HG03469 (cell line): Measurements from ENCODE around the gene MYH6.

Experiments
- ATAC-seq: cut with Tn5 transposase; IDR thresholded peaks from one replicate; pipeline ENCODE4 v1.9.1; 2021; ENCODE audit warnings: mild to moderate bottlenecking, moderate library complexity, moderate number of reproducible peaks; ENCODE audit not compliant: unreplicated experiment

MYH6 gene

DNA sequence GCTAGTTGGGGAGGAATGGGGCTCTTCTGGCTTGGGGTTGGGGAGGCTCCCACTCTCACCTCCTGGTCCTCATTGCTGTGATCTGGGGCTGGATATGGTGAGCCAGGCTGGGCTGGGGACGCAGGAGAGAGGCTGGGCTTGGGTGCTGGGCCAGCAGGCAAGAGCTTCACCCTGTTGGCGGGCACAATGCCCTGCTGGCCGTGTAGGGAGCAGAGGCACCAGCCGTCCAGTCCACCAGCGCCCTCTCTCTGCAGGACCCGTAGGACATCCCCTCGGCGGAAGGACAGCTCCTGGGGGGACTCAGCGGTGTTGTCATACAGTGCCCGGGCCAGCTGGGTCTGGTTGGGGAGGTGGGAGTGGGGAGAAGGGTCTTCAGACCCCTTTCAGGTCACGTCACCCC lies 47.6 kb downstream of the MYH6 start:
- ATAC-seq = no peak

- ATAC-seq = no peak
Measured at GRCh38 chr14:23359722-23360447, 48.2 kb downstream of the MYH6 start.

DNA sequence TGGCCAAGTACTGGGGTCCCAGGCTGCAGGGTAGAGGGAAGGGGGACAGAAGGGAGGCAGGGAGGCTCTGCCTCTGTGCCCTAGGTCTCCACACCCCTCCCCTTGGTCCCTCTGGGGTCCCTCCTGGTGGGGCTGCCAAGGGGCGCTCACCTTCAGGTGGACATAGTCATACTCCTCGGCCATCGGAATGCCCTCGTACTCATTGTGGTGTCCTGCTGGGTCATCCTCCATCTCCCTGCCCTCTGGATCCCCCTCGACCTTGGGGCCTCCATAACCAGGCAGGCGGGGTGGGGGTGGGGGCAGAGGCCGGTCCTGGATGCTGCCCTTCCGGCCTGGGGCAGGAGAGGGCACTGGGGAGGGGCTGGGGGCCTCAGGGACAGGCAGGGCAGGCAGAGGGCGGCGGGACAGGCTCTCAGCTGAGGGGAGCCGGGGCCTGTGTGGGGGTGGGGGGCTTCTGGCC lies 48.9 kb downstream of the MYH6 start:
- no peak for ATAC-seq

GRCh38 chr14:23358553-23359166 lies 49.4 kb downstream of the MYH6 start:
- no peak for ATAC-seq

- ATAC-seq = no peak
Measured at GRCh38 chr14:23358042-23358441, 50.0 kb downstream of the MYH6 start.

DNA sequence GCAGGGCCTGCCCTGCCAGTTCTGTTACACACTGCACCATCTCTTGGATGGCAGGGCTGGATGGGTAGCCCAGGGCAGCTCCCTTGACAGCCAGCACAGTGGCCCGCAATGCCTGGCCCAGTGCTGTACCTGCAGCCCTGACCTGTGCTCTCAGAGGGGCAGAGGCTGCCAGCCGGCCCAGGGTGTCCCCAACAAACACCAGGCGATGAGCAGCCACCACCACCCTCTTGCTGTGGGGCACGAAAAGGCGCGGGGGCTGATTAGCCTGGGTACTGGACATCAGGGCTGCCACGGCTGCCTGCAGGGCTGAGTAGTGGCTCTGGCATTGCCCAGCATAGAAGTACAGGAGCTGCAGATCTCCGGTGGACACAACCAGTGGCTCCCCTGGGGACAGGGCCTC lies 50.8 kb downstream of the MYH6 start:
- ATAC-seq = no peak

DNA sequence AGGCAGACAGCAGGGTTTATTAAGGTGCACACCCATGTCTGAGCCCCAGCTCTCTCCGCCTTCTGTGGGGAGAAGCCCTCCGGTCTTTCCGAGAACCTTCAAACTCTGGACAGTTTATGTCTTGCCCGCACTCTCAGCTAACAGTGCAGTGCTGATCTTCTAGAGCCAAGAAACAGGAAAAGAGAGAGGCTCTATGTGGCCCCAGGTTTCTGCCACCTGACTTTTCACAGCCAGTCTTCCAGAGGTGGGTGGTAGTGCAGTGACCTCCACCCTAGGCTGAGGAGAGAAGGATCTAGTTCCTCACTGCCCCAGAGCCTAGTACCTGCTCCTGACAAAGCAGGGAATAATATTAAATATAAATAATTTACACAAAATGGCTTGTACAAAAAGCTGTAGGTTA lies 51.4 kb downstream of the MYH6 start:
- ATAC-seq = no peak

DNA sequence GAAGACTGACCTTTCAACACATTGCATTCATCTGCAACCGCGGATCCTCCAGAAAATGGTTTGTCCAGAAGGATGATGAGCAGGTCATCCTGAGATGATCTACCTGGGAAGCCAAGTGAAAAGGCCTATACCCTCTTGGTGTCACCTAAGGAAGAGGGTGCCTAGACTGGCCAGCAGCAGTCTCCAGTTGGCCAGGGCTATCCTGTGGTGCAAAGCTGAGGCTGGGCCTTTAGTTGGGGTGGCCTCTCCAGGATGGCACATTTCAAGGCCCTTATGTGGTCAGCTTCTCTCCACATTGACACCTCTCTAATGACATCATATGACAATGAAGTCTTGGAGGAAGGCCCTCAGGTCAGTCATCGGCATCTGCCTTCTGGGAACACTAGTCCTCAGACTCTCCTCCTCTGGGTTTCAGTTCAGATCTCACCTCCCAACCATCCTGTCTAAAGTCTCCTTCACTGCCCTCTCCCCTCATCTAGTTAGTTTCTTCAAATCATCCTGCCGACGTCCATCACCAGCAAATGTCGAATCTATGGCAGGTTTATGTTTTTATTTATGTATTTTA lies 52.1 kb downstream of the MYH6 start:
- ATAC-seq = no peak

- no peak for ATAC-seq
Measured at GRCh38 chr14:23354990-23355389, 53.1 kb downstream of the MYH6 start.

DNA sequence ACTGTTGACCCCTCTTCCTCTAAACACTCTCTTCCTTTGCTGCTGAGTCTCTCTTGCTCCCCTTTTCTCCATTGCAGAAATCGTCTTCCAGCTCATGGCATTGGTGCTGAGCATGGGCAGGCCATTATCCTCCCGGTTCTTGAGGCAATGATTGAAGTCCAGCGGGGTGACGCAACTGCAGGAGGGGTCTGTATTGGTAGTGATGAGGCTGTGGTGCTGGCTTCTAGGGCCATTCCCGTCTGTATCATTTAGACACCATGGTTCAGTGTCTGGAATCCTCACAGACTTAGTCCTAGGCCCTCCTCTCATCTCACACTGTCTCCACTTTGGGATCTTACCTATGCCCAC lies 54.7 kb downstream of the MYH6 start:
- ATAC-seq = no peak

DNA sequence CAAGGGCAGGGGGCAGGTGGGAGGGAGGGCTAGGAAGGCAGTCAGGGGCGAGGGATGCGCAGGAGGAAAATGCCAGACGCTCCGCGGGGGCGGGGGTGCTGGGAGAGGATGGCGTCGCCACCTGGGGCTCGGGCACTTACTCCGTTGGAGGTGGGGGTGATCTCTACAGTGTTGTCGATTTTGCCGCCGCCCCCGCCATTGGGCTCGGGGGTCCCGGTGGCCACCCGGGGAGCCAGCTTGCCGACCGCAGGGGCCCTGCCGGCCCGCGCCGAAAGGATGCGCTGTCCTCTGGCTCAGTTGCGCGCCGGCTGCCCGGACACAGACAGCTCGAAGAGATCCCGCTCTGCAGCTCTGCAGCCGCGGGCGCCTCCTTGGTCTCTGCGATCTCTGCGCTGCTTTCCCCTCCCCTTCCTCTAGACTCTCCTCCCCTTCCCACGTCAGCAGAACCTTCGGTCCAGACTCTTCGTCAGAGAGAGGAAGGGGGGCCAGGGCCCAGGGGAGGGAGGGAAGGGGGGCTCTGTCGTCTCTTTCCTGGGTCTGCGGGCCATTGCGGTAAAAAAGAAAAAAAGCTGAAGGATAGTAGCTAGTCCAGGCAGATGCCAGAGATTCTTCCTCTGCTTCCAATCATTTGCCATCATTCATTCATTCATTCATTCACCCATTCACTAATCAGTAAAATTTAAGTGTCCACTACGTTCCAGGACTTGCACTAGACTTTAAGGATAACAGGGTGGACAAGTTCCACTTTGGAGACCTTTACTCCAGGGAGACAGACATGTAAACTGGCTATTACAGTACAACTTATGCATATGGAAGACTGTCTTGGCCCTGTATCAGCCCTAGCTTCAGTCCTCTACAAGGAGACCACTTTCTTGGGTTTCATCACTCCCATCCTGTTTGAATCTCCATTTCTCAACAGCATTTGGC lies 55.3 kb downstream of the MYH6 start, which contains the start of gene SLC22A17:
Gene SLC22A17 (minus strand): TSS at position 382 of the 927 bp plus-strand sequence.
- no peak for ATAC-seq

GRCh38 chr14:23351681-23352505 lies 56.2 kb downstream of the MYH6 start:
- no peak for ATAC-seq

DNA sequence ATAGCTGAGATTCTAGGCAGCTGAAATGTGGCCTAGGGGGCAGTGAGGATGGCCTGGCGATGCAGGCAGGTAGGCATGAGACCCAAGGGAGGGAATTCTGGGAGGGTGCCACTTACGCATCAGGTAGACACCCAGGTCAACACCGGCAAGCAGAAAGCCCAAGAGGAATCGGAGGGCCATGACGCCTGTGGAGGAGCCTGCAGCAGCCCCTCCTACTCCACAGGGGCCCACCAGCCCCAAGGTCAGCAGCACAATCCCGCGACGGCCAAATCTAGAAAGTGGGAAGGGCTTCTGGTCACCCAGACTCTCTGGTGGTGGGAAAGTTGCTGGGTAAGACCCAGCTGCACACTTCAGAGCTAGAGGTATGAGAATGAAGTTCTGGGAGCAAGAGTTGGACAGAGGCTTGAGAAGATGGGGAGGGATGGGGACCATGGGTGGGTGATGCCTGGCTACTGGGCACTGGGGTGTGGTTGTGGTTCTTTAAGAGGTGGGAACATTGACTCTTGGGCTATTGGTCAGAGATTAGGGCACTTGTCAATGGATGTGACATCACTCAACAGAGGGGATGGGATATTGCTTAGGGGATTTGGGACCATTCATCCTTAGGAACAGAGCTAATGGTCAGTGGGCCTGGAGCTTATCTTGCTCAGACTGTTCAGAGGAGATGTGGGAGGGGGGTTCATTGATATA lies 58.8 kb downstream of the MYH6 start:
- ATAC-seq = no peak

GRCh38 chr14:23348297-23348655 lies 59.8 kb downstream of the MYH6 start:
- ATAC-seq = no peak

- no peak for ATAC-seq
Measured at GRCh38 chr14:23347406-23348296, 60.4 kb downstream of the MYH6 start.

DNA sequence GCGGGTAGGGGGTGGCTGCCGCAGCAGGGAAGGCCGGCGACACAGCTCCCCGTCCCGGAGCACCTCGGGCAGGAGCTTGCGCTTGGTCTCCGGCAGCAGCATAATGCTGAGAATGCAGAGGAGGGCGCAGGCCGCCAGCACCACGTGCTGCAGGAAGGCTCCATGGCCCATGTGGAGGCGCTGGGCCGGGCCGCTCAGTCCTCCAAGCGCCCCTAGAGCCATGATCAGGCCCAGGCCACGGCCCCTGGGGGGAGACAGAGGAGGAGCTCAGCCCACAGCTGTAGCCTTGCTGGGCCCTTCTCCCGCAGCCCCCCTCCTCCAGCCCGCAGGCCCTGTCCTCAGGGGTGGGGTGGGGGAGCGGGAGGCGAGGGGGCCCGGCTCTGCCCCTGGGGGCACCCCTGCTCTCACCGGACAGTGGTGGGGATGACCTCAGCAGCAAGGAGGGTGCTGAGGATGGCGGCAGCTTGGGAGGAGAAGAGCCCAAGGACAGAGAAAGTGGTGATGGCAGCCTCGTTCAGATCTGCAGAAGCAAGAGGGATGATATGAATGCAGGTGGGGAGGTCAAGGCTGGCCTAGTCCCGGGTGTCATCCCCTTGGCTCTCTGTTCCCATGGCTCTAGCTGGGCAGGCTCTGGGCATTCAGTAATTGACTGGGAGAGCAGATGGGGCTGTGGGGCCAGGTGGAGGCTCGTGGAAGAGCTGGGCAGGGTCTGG lies 61.2 kb downstream of the MYH6 start:
- ATAC-seq = no peak

- ATAC-seq = no peak
Measured at GRCh38 chr14:23345987-23346692, 61.9 kb downstream of the MYH6 start.

GRCh38 chr14:23344481-23344880 lies 63.6 kb downstream of the MYH6 start:
- ATAC-seq = no peak
